Measurements from ENCODE around the gene DQX1.

The DQX1 gene

GRCh38 chr2:74553892-74554819, 28.1 kb upstream of the DQX1 start, which contains the start of the genes DOK1 and LOXL3:
Gene DOK1 (plus strand): TSS chr2:74554720. CDS start chr2:74554755, 35 bp downstream.
Gene LOXL3 (minus strand): TSS chr2:74553942. CDS start chr2:74552634, 1,308 bp downstream.
- no peak for TF ChIP-seq REST (IDR thresholded peaks at IDR 0.05; ENCODE audit: insufficient read depth in 1 of 2, low read depth in 2 of 2, low read length in 2 of 2)

- TF ChIP-seq FOXP2 (optimal IDR thresholded peaks at IDR 0.05; ENCODE audit: borderline replicate concordance, extremely low read depth, extremely low read length, insufficient read depth): no peak
These were observed 27.1 kb upstream of the DQX1 start for GRCh38 chr2:74552914-74553811.

GRCh38 chr2:74551942-74552913, 26.2 kb upstream of the DQX1 start:
- TF ChIP-seq REST (IDR thresholded peaks at IDR 0.05; ENCODE audit: insufficient read depth in 1 of 2, low read depth in 2 of 2, low read length in 2 of 2) (no peak), FOXP2 (optimal IDR thresholded peaks at IDR 0.05; ENCODE audit: borderline replicate concordance, extremely low read depth, extremely low read length, insufficient read depth) (no peak), SIN3A (IDR thresholded peaks at IDR 0.05; ENCODE audit: borderline replicate concordance, insufficient read depth, low read length) (no peak), TAF1 (IDR thresholded peaks at IDR 0.05; ENCODE audit: borderline replicate concordance, insufficient read depth, low read length) (no peak), POLR2AphosphoS5 (IDR thresholded peaks at IDR 0.05; ENCODE audit: low read depth, low read length) (no peak)

- no peak for TF ChIP-seq REST (IDR thresholded peaks at IDR 0.05; ENCODE audit: insufficient read depth in 1 of 2, low read depth in 2 of 2, low read length in 2 of 2)
- TF ChIP-seq POLR2AphosphoS5 (IDR thresholded peaks at IDR 0.05; ENCODE audit: low read depth, low read length): no peak
- TF ChIP-seq FOXP2 (optimal IDR thresholded peaks at IDR 0.05; ENCODE audit: borderline replicate concordance, extremely low read depth, extremely low read length, insufficient read depth): no peak
- TF ChIP-seq TAF1 (IDR thresholded peaks at IDR 0.05; ENCODE audit: borderline replicate concordance, insufficient read depth, low read length): no peak
- no peak for TF ChIP-seq SIN3A (IDR thresholded peaks at IDR 0.05; ENCODE audit: borderline replicate concordance, insufficient read depth, low read length)
These were observed 25.5 kb upstream of the DQX1 start for GRCh38 chr2:74551530-74551929.

- TF ChIP-seq FOXP2 (optimal IDR thresholded peaks at IDR 0.05; ENCODE audit: borderline replicate concordance, extremely low read depth, extremely low read length, insufficient read depth) (no peak), SIN3A (IDR thresholded peaks at IDR 0.05; ENCODE audit: borderline replicate concordance, insufficient read depth, low read length) (no peak), TAF1 (IDR thresholded peaks at IDR 0.05; ENCODE audit: borderline replicate concordance, insufficient read depth, low read length) (no peak)
These were observed 24.2 kb upstream of the DQX1 start for GRCh38 chr2:74550231-74550630.

Data from PFSK-1 (cell line).